HEK293 (cell line): Measurements from ENCODE around the gene MAP3K6.

Experiments
- CTCF ChIA-PET: fragments of 350-600 bp; formaldehyde crosslinking; extraction: SDS; loops from one replicate; lab custom pipeline; 2021; ENCODE audit warnings: antibody characterized with exemption; lab: Yijun Ruan, JAX
- POLR2A ChIA-PET: fragments of 300-600 bp; formaldehyde crosslinking; extraction: SDS; loops from one replicate; lab custom pipeline; 2020; ENCODE audit warnings: antibody characterized with exemption, inconsistent platforms; lab: Yijun Ruan, JAX
- H3K27ac ChIP-seq: fragments of 200-500 bp; sonication (Bioruptor generic); 2 replicates; pipeline ENCODE4 v1.5.1; 2014; ENCODE audit warnings: low read depth, low read length, control low read depth, inconsistent platforms; ENCODE audit errors: extremely low read depth
- H3K36me3 ChIP-seq, 2 experiments: fragments of 200-500 bp in 1 of 2; sonication (Bioruptor generic) in 1 of 2; 1 replicate in 1 of 2; 2 replicates in 1 of 2; pipeline ENCODE4 v1.5.1; 2014 to 2017; ENCODE audit warnings: inconsistent platforms in 2 of 2, low read length in 2 of 2; ENCODE audit not compliant: control insufficient read depth in 2 of 2, insufficient read depth in 1 of 2
- H3K4me1 ChIP-seq: fragments of 200-500 bp; sonication (Bioruptor generic); 2 replicates; pipeline ENCODE4 v1.5.1; 2014; ENCODE audit warnings: mild to moderate bottlenecking, low read length, inconsistent platforms; ENCODE audit not compliant: control insufficient read depth, insufficient read depth
- H3K4me3 ChIP-seq: 2 replicates; pipeline ENCODE4 v1.5.1; 2011; ENCODE audit warnings: low read depth, mild to moderate bottlenecking, control low read depth, low read length, moderate library complexity
- H3K9me3 ChIP-seq: fragments of 200-500 bp; sonication (Bioruptor generic); 2 replicates; pipeline ENCODE4 v1.5.1; 2014; ENCODE audit warnings: low read depth, low read length, inconsistent platforms; ENCODE audit not compliant: control insufficient read depth, insufficient read depth
- BCL11A ChIP-seq: fragments of 450-650 bp; formaldehyde crosslinking; IDR thresholded peaks from 2 replicates; pipeline ENCODE4 v1.5.1; 2016; ENCODE audit warnings: low read depth, missing biosample characterization, missing genetic modification characterization
- GLIS2 ChIP-seq: fragments of 450-650 bp; formaldehyde crosslinking; IDR thresholded peaks from 2 replicates; pipeline ENCODE4 v1.5.1; 2016; ENCODE audit warnings: missing biosample characterization, missing genetic modification characterization
- PATZ1 ChIP-seq: fragments of 450-650 bp; formaldehyde crosslinking; IDR thresholded peaks from 2 replicates; pipeline ENCODE4 v1.5.1; 2016; ENCODE audit warnings: missing biosample characterization, missing genetic modification characterization
- TCF7L2 ChIP-seq: IDR thresholded peaks from 2 replicates; pipeline ENCODE4 v1.6.1; 2011; ENCODE audit warnings: low read depth, mild to moderate bottlenecking, inconsistent platforms, low read length, moderate library complexity, borderline replicate concordance
- ZBTB17 ChIP-seq: fragments of 450-650 bp; formaldehyde crosslinking; IDR thresholded peaks from 2 replicates; pipeline ENCODE4 v1.5.1; 2016; ENCODE audit warnings: missing biosample characterization, missing genetic modification characterization
- ZBTB20 ChIP-seq: fragments of 450-650 bp; formaldehyde crosslinking; IDR thresholded peaks from 2 replicates; pipeline ENCODE4 v1.5.1; 2016; ENCODE audit warnings: missing biosample characterization, missing genetic modification characterization
- ZBTB48 ChIP-seq: fragments of 450-650 bp; formaldehyde crosslinking; IDR thresholded peaks from 2 replicates; pipeline ENCODE4 v1.5.1; 2016; ENCODE audit warnings: missing biosample characterization, missing genetic modification characterization
- ZBTB49 ChIP-seq: fragments of 450-650 bp; formaldehyde crosslinking; IDR thresholded peaks from 2 replicates; pipeline ENCODE4 v1.5.1; 2016; ENCODE audit warnings: missing biosample characterization, missing genetic modification characterization, low read depth
- ZFP69B ChIP-seq: fragments of 450-650 bp; formaldehyde crosslinking; IDR thresholded peaks from 2 replicates; pipeline ENCODE4 v1.5.1; 2016; ENCODE audit warnings: missing biosample characterization, missing genetic modification characterization
- ZIC2 ChIP-seq: fragments of 450-650 bp; formaldehyde crosslinking; IDR thresholded peaks from 2 replicates; pipeline ENCODE4 v1.5.1; 2016; ENCODE audit warnings: missing biosample characterization, missing genetic modification characterization
- ZNF335 ChIP-seq: fragments of 450-650 bp; formaldehyde crosslinking; conservative IDR thresholded peaks from 2 replicates; pipeline ENCODE4 v1.5.1; 2016; ENCODE audit warnings: missing biosample characterization, missing genetic modification characterization
- ZNF423 ChIP-seq: fragments of 450-650 bp; formaldehyde crosslinking; IDR thresholded peaks from 2 replicates; pipeline ENCODE4 v1.5.1; 2016; ENCODE audit warnings: missing biosample characterization, missing genetic modification characterization
- ZNF426 ChIP-seq: fragments of 450-650 bp; formaldehyde crosslinking; IDR thresholded peaks from 2 replicates; pipeline ENCODE4 v1.5.1; 2017; ENCODE audit warnings: missing biosample characterization, missing genetic modification characterization, mild to moderate bottlenecking, inconsistent platforms, moderate library complexity
- ZNF514 ChIP-seq: fragments of 450-650 bp; formaldehyde crosslinking; IDR thresholded peaks from 2 replicates; pipeline ENCODE4 v1.5.1; 2016; ENCODE audit warnings: missing biosample characterization, missing genetic modification characterization
- ZNF571 ChIP-seq: fragments of 450-650 bp; formaldehyde crosslinking; IDR thresholded peaks from 2 replicates; pipeline ENCODE4 v1.5.0; 2017; ENCODE audit warnings: missing biosample characterization, missing genetic modification characterization
- ZNF701 ChIP-seq: fragments of 450-650 bp; formaldehyde crosslinking; IDR thresholded peaks from 2 replicates; pipeline ENCODE4 v1.5.1; 2016; ENCODE audit warnings: missing biosample characterization, missing genetic modification characterization
- ZNF76 ChIP-seq: fragments of 450-650 bp; formaldehyde crosslinking; IDR thresholded peaks from 2 replicates; pipeline ENCODE4; 2016; ENCODE audit warnings: low read depth, missing biosample characterization, missing genetic modification characterization, borderline replicate concordance
- ZNF791 ChIP-seq: fragments of 450-650 bp; formaldehyde crosslinking; IDR thresholded peaks from 2 replicates; pipeline ENCODE4 v1.5.1; 2016; ENCODE audit warnings: missing biosample characterization, missing genetic modification characterization
- ZXDB ChIP-seq: fragments of 450-650 bp; formaldehyde crosslinking; IDR thresholded peaks from 2 replicates; pipeline ENCODE4 v1.5.1; 2016; ENCODE audit warnings: missing biosample characterization, missing genetic modification characterization
- TF ChIP-seq, protein P1 (sequence below): fragments of 450-650 bp; formaldehyde crosslinking; IDR thresholded peaks from 2 replicates; pipeline ENCODE4 v1.5.1; 2016; ENCODE audit warnings: missing biosample characterization, missing genetic modification characterization
- TF ChIP-seq, protein P2 (sequence below): fragments of 450-650 bp; formaldehyde crosslinking; IDR thresholded peaks from 2 replicates; pipeline ENCODE4 v1.5.1; 2016; ENCODE audit warnings: missing biosample characterization, missing genetic modification characterization

MAP3K6 gene

DNA sequence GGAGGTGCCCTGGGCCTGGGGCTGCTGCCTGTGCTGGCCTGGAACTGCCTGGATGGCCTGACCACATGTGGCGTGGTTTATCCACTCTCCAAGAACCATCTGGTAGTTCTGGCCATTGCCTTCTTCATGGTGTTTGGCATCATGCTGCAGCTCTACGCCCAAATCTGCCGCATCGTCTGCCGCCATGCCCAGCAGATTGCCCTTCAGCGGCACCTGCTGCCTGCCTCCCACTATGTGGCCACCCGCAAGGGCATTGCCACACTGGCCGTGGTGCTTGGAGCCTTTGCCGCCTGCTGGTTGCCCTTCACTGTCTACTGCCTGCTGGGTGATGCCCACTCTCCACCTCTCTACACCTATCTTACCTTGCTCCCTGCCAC is 27.5 kb upstream of the MAP3K6 start (continued):
- TF ChIP-seq, protein P1, sequence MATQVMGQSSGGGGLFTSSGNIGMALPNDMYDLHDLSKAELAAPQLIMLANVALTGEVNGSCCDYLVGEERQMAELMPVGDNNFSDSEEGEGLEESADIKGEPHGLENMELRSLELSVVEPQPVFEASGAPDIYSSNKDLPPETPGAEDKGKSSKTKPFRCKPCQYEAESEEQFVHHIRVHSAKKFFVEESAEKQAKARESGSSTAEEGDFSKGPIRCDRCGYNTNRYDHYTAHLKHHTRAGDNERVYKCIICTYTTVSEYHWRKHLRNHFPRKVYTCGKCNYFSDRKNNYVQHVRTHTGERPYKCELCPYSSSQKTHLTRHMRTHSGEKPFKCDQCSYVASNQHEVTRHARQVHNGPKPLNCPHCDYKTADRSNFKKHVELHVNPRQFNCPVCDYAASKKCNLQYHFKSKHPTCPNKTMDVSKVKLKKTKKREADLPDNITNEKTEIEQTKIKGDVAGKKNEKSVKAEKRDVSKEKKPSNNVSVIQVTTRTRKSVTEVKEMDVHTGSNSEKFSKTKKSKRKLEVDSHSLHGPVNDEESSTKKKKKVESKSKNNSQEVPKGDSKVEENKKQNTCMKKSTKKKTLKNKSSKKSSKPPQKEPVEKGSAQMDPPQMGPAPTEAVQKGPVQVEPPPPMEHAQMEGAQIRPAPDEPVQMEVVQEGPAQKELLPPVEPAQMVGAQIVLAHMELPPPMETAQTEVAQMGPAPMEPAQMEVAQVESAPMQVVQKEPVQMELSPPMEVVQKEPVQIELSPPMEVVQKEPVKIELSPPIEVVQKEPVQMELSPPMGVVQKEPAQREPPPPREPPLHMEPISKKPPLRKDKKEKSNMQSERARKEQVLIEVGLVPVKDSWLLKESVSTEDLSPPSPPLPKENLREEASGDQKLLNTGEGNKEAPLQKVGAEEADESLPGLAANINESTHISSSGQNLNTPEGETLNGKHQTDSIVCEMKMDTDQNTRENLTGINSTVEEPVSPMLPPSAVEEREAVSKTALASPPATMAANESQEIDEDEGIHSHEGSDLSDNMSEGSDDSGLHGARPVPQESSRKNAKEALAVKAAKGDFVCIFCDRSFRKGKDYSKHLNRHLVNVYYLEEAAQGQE (tag by site-specific recombination): no peak

- Histone ChIP-seq H3K36me3 (no peaks in the 10 kb centered on the region), H3K27ac (no peak overlapping the region), H3K9me3 (no peaks in the 10 kb centered on the region), H3K4me3 (no peak overlapping the region), H3K4me1 (no peaks in the 10 kb centered on the region)
- POLR2A ChIA-PET: no interaction called here
- TF ChIP-seq ZNF514 (tag by site-specific recombination) (no peak), ZXDB (tag by site-specific recombination) (no peak), ZNF426 (tag by site-specific recombination) (no peak), ZFP69B (tag by site-specific recombination) (peak; percentile 89; the same call in 1 of the 2 replicates)
- TF ChIP-seq, protein P2, sequence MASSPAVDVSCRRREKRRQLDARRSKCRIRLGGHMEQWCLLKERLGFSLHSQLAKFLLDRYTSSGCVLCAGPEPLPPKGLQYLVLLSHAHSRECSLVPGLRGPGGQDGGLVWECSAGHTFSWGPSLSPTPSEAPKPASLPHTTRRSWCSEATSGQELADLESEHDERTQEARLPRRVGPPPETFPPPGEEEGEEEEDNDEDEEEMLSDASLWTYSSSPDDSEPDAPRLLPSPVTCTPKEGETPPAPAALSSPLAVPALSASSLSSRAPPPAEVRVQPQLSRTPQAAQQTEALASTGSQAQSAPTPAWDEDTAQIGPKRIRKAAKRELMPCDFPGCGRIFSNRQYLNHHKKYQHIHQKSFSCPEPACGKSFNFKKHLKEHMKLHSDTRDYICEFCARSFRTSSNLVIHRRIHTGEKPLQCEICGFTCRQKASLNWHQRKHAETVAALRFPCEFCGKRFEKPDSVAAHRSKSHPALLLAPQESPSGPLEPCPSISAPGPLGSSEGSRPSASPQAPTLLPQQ (tag by site-specific recombination): peak; percentile 37; the same call in 1 of the 2 replicates
- CTCF ChIA-PET: interaction anchor here (1.0 to 7.4 kb wide), 11 partner anchors 37 to 397 kb away, joined by 3 to 202 read pairs (median 6); partner anchors contain the start of gene AHDC1
Measured at GRCh38 chr1:27393641-27394281, 27.0 kb upstream of the MAP3K6 start.

DNA sequence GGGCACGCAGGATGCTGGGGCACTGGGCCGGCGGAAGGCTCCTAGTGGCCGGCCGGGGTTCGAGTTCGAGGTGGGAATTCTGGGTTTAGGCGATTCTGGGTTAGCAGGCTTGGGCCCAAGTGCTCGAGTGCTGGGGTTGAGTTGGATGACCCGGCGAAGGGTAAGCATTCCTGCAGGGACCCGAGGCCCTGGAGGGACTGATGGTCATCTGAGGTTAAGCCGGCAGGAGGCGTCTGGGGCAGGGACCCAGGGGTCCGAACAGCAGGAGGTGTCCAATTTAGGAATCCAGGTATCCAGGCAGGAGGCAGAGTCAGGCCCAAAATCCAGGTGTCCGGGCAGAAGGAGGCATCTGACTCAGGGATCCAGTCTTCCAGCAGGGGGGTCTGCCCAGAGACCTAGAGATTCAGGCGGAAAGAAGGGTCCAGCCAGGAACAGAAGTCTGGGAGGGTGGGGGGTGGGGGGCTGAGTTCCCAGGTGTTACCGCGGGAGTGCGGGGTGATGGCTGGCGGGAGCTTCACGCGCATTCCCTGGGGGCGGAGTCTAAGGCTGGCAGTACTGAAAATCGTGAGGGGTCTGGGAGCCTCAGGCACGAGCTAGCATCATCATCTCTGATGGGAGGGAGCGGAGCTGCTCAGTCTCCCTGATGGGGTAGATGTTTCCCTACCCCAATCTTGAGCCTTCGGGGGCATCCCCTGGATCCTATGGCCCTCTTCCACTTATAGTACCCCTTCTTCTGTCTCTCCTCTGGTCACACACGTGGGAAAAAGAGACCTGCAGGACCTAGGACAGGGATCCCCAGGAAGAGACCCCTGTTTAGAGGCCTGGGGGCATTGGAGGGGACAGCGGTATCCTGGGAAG is 26.2 kb upstream of the MAP3K6 start:
- Histone ChIP-seq H3K27ac (no peak overlapping the region), H3K4me3 (peak overlapping the region; percentile 45), H3K36me3 (no peaks in the 10 kb centered on the region), H3K9me3 (no peaks in the 10 kb centered on the region), H3K4me1 (no peaks in the 10 kb centered on the region)
- CTCF ChIA-PET: interaction anchor here (1.0 to 7.4 kb wide), 4 partner anchors 36 to 214 kb away, joined by 3 to 202 read pairs (median 4); no protein-coding TSS in a partner anchor
- POLR2A ChIA-PET: no interaction called here
- TF ChIP-seq TCF7L2 (no peak), ZNF335 (tag by site-specific recombination) (peak; percentile 99), ZNF76 (peak; percentile 51; the same call in 1 of the 2 replicates), PATZ1 (tag by site-specific recombination) (0 out of 2 replicates have a peak, but pooled peaks have one; percentile 15), BCL11A (tag by site-specific recombination) (0 out of 2 replicates have a peak, but pooled peaks have one; percentile 18), ZIC2 (tag by site-specific recombination) (peak; percentile 55), ZNF701 (tag by site-specific recombination) (no peak), ZNF423 (tag by site-specific recombination) (peak; percentile 64; the same call in 1 of the 2 replicates), ZBTB17 (tag by site-specific recombination) (no peak), ZNF571 (tag by site-specific recombination) (no peak), ZBTB49 (tag by site-specific recombination) (no peak), ZBTB48 (tag by site-specific recombination) (0 out of 2 replicates have a peak, but pooled peaks have one; percentile 18), ZBTB20 (tag by site-specific recombination) (peak; percentile 74), GLIS2 (tag by site-specific recombination) (peak; percentile 35; the same call in 1 of the 2 replicates), ZNF791 (tag by site-specific recombination) (no peak)
